CD4-positive, alpha-beta T cell treated with Interleukin-6 for 4 hours (primary cell): ENCODE measurements around the gene TPP1.

Source experiments
- DNase-seq: peaks from one replicate; pipeline ENCODE4 v3.0.0-alpha.2; 2020; ENCODE audit warnings: mixed read lengths

Gene TPP1

GRCh38 chr11:6586434-6587359, 32.5 kb downstream of the TPP1 start:
- no peak for DNase-seq

DNA sequence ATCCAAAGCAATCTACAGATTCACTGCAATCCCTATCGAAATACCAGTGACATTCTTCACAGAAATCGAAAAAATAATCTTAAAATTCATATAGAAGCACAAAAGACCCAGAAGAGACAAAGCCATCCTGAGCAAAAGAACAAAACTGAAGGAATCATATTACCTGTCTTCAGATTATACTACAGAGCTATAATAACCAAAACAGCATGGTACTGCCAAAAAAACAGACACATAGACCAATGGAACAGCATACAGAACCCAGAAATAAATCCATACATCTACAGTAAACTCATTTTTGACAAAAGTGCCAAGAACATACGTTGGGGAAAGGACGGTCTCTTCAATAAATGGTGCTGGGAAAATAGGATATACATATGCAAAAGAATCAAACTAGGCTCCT, 34.7 kb downstream of the TPP1 start:
- no peak for DNase-seq

GRCh38 chr11:6583584-6583983, 35.6 kb downstream of the TPP1 start:
- no peak for DNase-seq

DNA sequence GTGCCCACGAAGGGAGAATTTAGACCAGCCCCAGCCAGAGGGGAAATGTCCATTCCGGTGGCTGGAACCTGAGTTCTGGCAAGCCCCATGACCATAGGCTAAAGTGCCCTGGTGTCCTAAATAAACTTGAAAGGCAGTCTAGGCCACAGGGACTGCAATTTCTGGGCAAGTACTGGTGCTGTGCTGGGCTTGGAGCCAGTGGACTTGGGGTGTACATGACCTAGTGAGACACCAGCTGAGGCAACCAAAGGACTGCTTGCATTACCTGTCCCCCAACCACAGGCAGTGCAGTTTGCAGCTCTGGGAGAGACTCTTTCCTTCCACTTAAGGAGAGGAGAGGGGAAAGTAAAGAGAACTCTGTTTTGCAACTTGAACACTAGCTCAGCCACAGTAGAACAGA, 39.5 kb downstream of the TPP1 start:
- DNase-seq = no peak

GRCh38 chr11:6578134-6578533, 41.1 kb downstream of the TPP1 start:
- DNase-seq = no peak

DNA sequence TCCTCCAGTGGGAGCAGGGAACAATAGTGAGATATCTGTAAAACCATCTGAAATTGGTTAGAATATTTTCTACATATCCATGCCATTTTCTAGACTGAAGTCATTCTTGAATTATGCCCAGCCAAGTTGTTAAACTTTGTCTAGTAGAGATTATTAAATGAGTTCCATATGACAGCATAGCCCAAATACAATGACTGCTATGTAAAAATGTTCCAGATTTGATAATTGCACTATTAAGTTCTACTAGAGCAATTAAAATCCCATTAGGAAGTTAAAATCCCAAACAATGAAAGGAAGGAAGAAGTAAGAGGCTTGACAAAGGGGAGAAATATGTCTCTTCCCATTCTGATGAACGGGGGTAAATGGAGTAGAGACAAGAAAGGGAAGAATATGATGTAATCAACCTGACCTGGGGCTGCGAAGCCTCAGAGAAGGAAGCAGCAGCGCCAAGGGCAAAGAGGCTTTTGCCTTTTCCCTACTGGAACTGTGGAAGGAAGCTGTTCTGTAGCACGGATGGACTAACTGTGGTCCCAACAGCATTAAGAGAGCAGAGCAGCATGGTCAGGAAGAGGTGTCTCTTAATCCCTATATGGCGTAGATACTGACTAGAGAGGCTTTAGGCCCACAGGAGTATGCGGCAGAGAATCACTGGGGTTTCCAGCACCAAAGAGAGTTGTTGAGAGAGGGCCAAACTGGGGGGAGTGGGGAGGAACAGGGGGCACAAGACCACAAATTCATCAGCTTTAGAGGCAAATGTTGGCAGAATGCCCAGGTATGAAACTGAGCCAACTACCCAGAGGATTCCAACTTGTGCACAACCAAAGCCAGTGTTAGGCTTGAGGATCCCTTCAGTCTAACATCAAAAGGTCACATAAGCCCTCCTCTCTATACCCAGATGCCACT, 42.5 kb downstream of the TPP1 start:
- no peak for DNase-seq

- no peak for DNase-seq
Measured at GRCh38 chr11:6574816-6575715, 44.2 kb downstream of the TPP1 start.

GRCh38 chr11:6572215-6572614, 47.0 kb downstream of the TPP1 start:
- DNase-seq = no peak

GRCh38 chr11:6571434-6572008, 47.7 kb downstream of the TPP1 start:
- no peak for DNase-seq

DNA sequence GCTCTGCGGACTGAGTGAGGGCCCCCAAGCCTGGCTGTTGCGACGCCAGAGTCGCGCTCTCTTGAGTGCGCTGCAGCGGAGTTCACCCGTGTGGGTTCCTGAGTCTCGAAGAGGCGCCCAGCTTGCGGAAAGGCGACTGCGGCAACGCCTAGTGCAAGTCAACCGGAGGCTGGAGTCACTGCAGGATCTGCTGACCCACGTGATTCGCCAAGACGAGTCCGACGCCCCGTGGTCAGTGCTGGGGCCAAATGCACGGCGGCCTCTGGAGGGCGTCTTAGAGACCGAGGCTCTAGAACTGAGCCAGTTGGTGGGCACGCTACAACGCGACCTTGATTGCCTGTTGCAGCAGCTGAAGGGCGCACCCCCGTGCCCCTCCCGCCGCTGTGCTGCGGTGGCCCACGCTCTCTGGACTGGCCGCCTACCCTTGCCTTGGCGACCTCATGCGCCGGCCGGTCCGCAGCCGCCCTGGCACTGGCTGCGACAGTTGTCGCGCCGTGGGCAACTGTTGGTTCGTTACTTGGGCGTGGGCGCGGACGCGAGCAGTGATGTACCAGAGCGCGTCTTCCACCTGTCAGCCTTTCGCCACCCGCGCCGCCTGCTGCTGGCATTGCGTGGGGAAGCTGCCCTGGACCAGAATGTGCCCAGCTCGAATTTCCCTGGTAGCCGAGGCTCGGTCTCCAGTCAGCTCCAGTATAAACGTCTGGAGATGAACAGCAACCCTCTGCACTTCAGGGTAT, 48.4 kb downstream of the TPP1 start:
- DNase-seq = no peak

- DNase-seq = no peak
Measured at GRCh38 chr11:6569706-6570105, 49.5 kb downstream of the TPP1 start.

- no peak for DNase-seq
Measured at GRCh38 chr11:6568191-6568918, 50.9 kb downstream of the TPP1 start.

DNA sequence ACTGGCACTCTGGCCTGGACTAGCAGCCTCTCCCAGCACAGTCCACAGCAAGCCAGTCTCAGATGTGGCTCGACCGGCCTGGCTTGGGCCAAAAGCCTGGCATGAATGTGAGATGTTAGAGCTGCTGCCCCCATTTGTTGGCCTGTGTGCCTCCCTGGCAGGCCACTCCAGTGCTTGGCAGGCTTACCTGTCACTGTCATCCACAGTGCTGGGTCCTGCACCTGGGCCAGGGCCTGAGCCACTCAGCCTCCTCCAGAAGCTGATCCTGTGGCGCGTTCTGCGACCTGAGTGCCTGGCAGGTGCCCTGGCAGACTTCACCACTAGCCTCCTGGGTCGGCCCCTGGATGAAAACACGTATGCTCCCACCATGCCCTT, 51.9 kb downstream of the TPP1 start:
- no peak for DNase-seq

DNA sequence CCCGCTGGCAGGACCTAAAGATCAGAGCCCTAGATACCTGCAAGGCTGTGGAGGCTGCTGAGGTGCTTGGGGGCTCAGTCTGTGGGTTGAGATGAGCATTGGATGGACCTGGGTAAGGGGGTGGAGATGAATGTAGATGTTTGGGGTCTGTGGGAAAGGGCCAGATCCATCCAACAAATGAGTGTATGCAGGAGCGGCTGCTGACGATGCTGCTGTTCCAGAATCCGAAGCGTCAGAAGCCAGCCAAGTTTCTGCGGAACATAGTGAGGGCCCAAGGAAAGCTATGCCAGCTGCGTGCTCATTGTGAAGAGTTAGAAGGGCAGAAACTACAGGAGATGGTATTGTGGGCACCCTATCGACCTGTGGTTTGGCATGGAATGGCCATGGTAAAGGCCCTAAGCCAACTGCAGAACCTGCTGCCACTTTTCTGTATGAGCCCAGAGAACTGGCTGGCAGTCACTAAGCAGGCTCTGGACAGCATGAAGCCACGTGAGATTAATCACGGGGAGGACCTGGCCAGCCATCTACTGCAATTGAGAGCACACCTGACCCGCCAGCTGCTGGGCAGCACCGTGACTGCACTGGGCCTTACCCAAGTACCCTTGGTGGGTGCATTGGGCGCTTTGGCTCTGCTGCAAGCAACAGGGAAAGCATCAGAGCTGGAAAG, 52.4 kb downstream of the TPP1 start:
- DNase-seq = no peak

- DNase-seq = no peak
Measured at GRCh38 chr11:6565988-6566703, 53.1 kb downstream of the TPP1 start.

DNA sequence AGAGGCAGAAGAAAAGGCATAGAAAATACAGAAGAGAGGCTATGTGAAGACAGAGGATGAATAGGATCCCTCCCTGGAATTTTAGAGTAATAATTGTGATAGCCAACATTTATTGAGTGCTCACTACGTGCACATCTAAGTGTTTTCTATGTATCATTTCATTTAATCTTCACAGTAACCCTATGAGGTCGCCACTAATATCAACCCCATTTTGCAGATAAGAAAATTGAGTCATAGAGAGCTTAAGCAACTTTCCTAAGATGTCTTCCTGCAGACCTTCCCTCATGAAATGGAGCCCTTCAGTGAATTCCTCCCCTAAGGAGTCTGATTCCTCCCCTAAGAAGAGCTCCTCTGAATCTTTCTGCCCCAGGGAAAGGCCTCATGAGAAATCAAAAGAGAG, 53.9 kb downstream of the TPP1 start:
- DNase-seq = no peak

GRCh38 chr11:6563667-6564066, 55.6 kb downstream of the TPP1 start:
- DNase-seq = no peak

GRCh38 chr11:6563121-6563619, 56.1 kb downstream of the TPP1 start:
- DNase-seq = no peak
